Endothelial cell of umbilical vein (primary cell): Measurements from ENCODE around the gene TDRD10. TPM values are rescaled to one million over a fixed set of nuclear protein-coding genes. Genes with fewer than 3 reads are reported as not detected.
A peak's percentile ranks its signal among the peaks of the same experiment; 100 is the strongest.

Experiments
- BruUV-seq: library from RNA; stranded (reverse); fragments of 400-500 nt; replicated peaks from 2 replicates; lab custom pipeline; 2021; lab: Mats Ljungman, UMichigan
- CTCF ChIA-PET: fragments of 300-600, 350-600 bp; sonication (Branson Sonifier 250); formaldehyde crosslinking; loops from one replicate; lab custom pipeline; 2021; ENCODE audit warnings: antibody characterized with exemption, inconsistent platforms; lab: Charles Lee
- POLR2A ChIA-PET: fragments of 300-600, 350-600 bp; sonication (Branson Sonifier 250); formaldehyde crosslinking; loops from one replicate; lab custom pipeline; 2021; ENCODE audit warnings: antibody characterized with exemption, inconsistent platforms; lab: Charles Lee
- DNase-seq: peaks from one replicate; pipeline ENCODE4 v3.0.0-alpha.2; 2011; ENCODE audit warnings: low read depth, low spot score
- FAIRE-seq: peaks from 2 replicates; lab custom pipeline; 2011; peaks lifted over from hg19 to GRCh38; lab: Jason Lieb, UNC
- H2AFZ ChIP-seq: 2 replicates; pipeline ENCODE4 v1.6.0; 2012; ENCODE audit warnings: low read depth, low read length, control low read depth, inconsistent platforms
- H3K27ac ChIP-seq: 2 replicates; pipeline ENCODE4 v1.5.1; 2011; ENCODE audit warnings: low read depth, mild to moderate bottlenecking, control low read depth, low read length, moderate library complexity; ENCODE audit not compliant: insufficient read depth
- H3K27me3 ChIP-seq, 2 experiments: 2 replicates each; pipeline versions ENCODE4 v1.6.0 to v1.6.1; 2011; ENCODE audit warnings: low read length in 2 of 2, mixed read lengths in 1 of 2; ENCODE audit not compliant: control insufficient read depth in 2 of 2, insufficient read depth in 2 of 2
- H3K36me3 ChIP-seq, 2 experiments: 2 replicates in 1 of 2; 3 replicates in 1 of 2; pipeline ENCODE4 v1.5.1; 2011; ENCODE audit warnings: low read length in 2 of 2, mild to moderate bottlenecking in 1 of 2, moderate library complexity in 1 of 2; ENCODE audit not compliant: control insufficient read depth in 2 of 2, insufficient read depth in 2 of 2; ENCODE audit errors: extremely low read depth in 1 of 2
- H3K4me1 ChIP-seq: 3 replicates; pipeline ENCODE4 v1.5.1; 2011; ENCODE audit warnings: mild to moderate bottlenecking, low read length; ENCODE audit not compliant: control insufficient read depth, insufficient read depth; ENCODE audit errors: extremely low read depth
- H3K4me2 ChIP-seq: 2 replicates; pipeline ENCODE4 v1.6.1; 2011; ENCODE audit warnings: low read length, control low read depth, mixed read lengths; ENCODE audit not compliant: insufficient read depth
- H3K4me3 ChIP-seq, 3 experiments: fragments of 200-600 bp in 1 of 3; sonication (generic), shearing (Covaris generic) in 1 of 3; replicated peaks in 1 of 3; 2 replicates each; pipeline ENCODE4 v1.5.1; 2011 to 2016; ENCODE audit warnings: control low read depth in 3 of 3, low read length in 3 of 3, mild to moderate bottlenecking in 2 of 3, inconsistent platforms in 1 of 3, low read depth in 1 of 3, moderate library complexity in 1 of 3; ENCODE audit not compliant: insufficient read depth in 1 of 3
- H3K79me2 ChIP-seq: 2 replicates; pipeline ENCODE4 v1.6.0; 2012; ENCODE audit warnings: low read length, inconsistent platforms; ENCODE audit not compliant: control insufficient read depth, insufficient read depth
- H3K9ac ChIP-seq: replicated peaks from 2 replicates; pipeline ENCODE3; 2011; ENCODE audit warnings: low read length, control low read depth; ENCODE audit not compliant: insufficient read depth; ENCODE audit errors: extremely low read depth
- H3K9me1 ChIP-seq: replicated peaks from 3 replicates; pipeline ENCODE4 v1.6.0; 2011; ENCODE audit warnings: mild to moderate bottlenecking, low read length; ENCODE audit not compliant: control insufficient read depth, insufficient read depth; ENCODE audit errors: extremely low read depth
- H3K9me3 ChIP-seq: replicated peaks from 2 replicates; pipeline ENCODE4 v1.5.1; 2012; ENCODE audit warnings: low read length, inconsistent platforms; ENCODE audit not compliant: control insufficient read depth, insufficient read depth
- H4K20me1 ChIP-seq: replicated peaks from 2 replicates; pipeline ENCODE3; 2011; ENCODE audit warnings: mild to moderate bottlenecking, low read length; ENCODE audit not compliant: control insufficient read depth, insufficient read depth; ENCODE audit errors: extremely low read depth
- CTCF ChIP-seq, 2 donors: IDR thresholded peaks; 1 replicate in 1 of 2; 2 replicates in 1 of 2; pipeline ENCODE4 v1.5.1; 2011; ENCODE audit warnings: low read length in 2 of 2, mild to moderate bottlenecking in 2 of 2, moderate library complexity in 2 of 2, control low read depth in 1 of 2, inconsistent platforms in 1 of 2, low read depth in 1 of 2; ENCODE audit not compliant: insufficient read depth in 1 of 2; ENCODE audit errors: extremely low read depth in 1 of 2
- EZH2 ChIP-seq: IDR thresholded peaks from 2 replicates; pipeline ENCODE4 v1.6.1; 2012; ENCODE audit warnings: borderline replicate concordance, low read depth, mild to moderate bottlenecking, moderate library complexity, low read length, inconsistent platforms; ENCODE audit not compliant: severe bottlenecking
- FOS ChIP-seq: IDR thresholded peaks from 2 replicates; pipeline ENCODE4 v1.6.1; 2011; ENCODE audit warnings: mild to moderate bottlenecking, low read length, moderate library complexity, borderline replicate concordance; ENCODE audit not compliant: insufficient read depth
- GATA2 ChIP-seq: IDR thresholded peaks from 2 replicates; pipeline ENCODE4 v1.7.0; 2011; ENCODE audit warnings: low read depth, mild to moderate bottlenecking, moderate library complexity, mixed read lengths, low read length; ENCODE audit not compliant: insufficient read length, insufficient read depth
- JUN ChIP-seq: IDR thresholded peaks from 2 replicates; pipeline ENCODE4 v1.6.1; 2011; ENCODE audit warnings: borderline replicate concordance, low read depth; ENCODE audit not compliant: insufficient read length, insufficient read depth
- MAX ChIP-seq: IDR thresholded peaks from 2 replicates; pipeline ENCODE4 v1.6.1; 2011; ENCODE audit not compliant: insufficient read depth, insufficient read length
- MYC ChIP-seq: IDR thresholded peaks from one replicate; pipeline ENCODE4 v1.6.1; 2011; ENCODE audit warnings: mild to moderate bottlenecking, low read depth, low read length
- POLR2A ChIP-seq: IDR thresholded peaks from 2 replicates; pipeline ENCODE4 v1.6.1; 2012; ENCODE audit warnings: low read depth, mild to moderate bottlenecking, control low read depth, low read length
- POLR2AphosphoS5 ChIP-seq: IDR thresholded peaks from 2 replicates; pipeline ENCODE4 v1.6.1; 2012; ENCODE audit warnings: low read depth, mild to moderate bottlenecking, control low read depth, low read length, moderate library complexity; ENCODE audit not compliant: insufficient read depth
- dilution Hi-C: fragments of 300-500 bp; cut with MboI; formaldehyde crosslinking; loops from one replicate; pipeline ENCODE4 v1.15.0; 2019; ENCODE audit warnings: low sequenced_read_pairs; ENCODE audit not compliant: extremely low pct_ligation_motif_present
- intact Hi-C: fragments of 100-400 bp; cut with micrococcal nuclease; formaldehyde crosslinking; loops from one replicate; pipeline ENCODE4 v1.10.0; 2022
- polyA plus RNA-seq, 4 experiments: library from polyadenylated mRNA; depleted of rRNA in 3 of 4; stranded (reverse) in 3 of 4; unstranded in 1 of 4; fragments of >200 nt; gene quantifications; 2 replicates each; pipeline versions ENCODE4 v1.2.1 to v1.2.3, GENCODE V29; 2011 to 2012; ENCODE audit warnings: missing spikeins in 1 of 4
- total RNA-seq: library from RNA; stranded (reverse); gene quantifications from 2 replicates; pipeline ENCODE4 v1.2.3, GENCODE V29; 2021

TDRD10 gene
- total and polyA plus RNA-seq, 2 donors (not counting 3 experiments of a cell fraction or from before 2014, with no cell fraction given), result 6.1 to 9.1 TPM

DNA sequence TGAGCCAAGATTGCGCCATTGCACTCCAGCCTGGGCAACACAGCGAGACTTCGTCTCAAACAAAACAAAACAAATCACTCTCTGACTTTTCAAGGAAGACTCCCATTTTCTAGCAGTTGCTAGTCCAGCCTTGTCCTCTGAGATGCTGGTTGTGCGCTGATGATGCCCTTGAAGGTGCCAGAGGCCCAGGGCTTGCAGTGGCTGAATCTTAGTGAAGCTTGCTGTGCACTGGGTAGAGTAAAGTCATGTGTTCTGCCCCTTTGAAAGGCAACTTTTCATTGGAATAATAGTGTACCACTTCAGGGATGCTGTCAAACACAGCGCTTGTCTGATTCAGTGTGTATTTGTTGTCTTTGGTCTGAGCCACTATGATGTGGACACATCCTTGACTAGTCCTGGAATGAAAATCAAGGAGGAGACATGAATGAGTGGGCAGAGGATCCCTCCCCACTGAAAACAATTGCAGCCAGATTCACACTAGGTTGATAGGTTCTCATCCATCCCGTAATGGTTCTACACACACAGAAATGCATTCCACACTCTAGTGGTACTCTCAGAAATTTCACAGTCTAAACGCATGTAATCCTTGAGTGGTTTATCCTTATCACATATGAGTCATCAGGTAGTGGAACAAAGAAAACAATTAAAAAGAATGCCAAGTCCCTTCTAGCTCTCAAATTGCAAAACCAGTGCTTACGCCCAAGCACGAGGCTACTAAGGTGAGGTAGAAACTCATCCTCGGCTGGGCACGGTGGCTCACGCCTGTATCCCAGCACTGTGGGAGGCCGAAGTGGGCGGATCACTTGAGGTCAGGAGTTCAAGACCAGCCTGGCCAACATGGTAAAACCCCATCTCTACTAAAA is 17.8 kb upstream of the TDRD10 start:
- no peak overlapping the region for H3K4me3 ChIP-seq
- peaks cover 7% of the 10 kb centered on the region for H3K79me2 ChIP-seq
- H3K27me3 ChIP-seq, result no peaks in the 10 kb centered on the region
- H3K4me1 ChIP-seq, result peaks cover 59% of the 10 kb centered on the region
- POLR2A ChIA-PET, result interaction anchor here (1.1 to 1.7 kb wide), 5 partner anchors 9 to 62 kb away, joined by 4 to 16 read pairs (median 12); no protein-coding TSS in a partner anchor
- no peak overlapping the region for H2AFZ ChIP-seq
- H4K20me1 ChIP-seq, result no peaks in the 10 kb centered on the region
- TF ChIP-seq FOS, result peak; percentile 88
- no peak for TF ChIP-seq POLR2AphosphoS5
- TF ChIP-seq JUN, result peak; percentile 95
- no peak for TF ChIP-seq EZH2
- TF ChIP-seq MYC, result peak; percentile 82
- no peak for TF ChIP-seq POLR2A
- peak; percentile 57 for TF ChIP-seq GATA2
- no peak for TF ChIP-seq MAX
- peak in 1 of 2 donors; percentile 5 for TF ChIP-seq CTCF (IDR thresholded peaks at IDR 0.05; ENCODE audit: extremely low read depth in 1 of 2, insufficient read depth in 1 of 2, low read depth in 1 of 2, low read length in 2 of 2)
- H3K27ac ChIP-seq, result peak overlapping the region; percentile 85
- no TSS peak for BruUV-seq
- no peaks in the 10 kb centered on the region for H3K9me3 ChIP-seq
- CTCF ChIA-PET, result interaction anchor here (0.6 to 8.9 kb wide), 15 partner anchors 9 to 460 kb away, joined by 3 to 489 read pairs (median 4); partner anchors contain the start of genes IL6R, SHE and TDRD10
- no peak overlapping the region for H3K4me2 ChIP-seq
- peaks cover 10 to 28% of the 10 kb centered on the region in 2 experiments for H3K36me3 ChIP-seq
- peak; percentile 70 for FAIRE-seq
- intact Hi-C loops (loop anchor here (1.0 to 10.0 kb wide), 3 partner anchors 62 to 491 kb away; partner anchors contain the start of genes CKS1B and SHC1), dilution Hi-C loops (no loop called here)
- peak overlapping the region; percentile 67 for H3K9ac ChIP-seq
- H3K9me1 ChIP-seq, result no peaks in the 10 kb centered on the region
- DNase-seq, result peak; percentile 90
